Peyer's patch (tissue), 4 donors: ENCODE data around the gene UBE2E1.

Experiments
- CTCF ChIP-seq, 6 experiments: fragments of 450-650 bp in 4 of 6; fragments of 200-600 bp in 2 of 6; sonication (generic) in 1 of 6; IDR thresholded peaks; one replicate each; pipeline ENCODE4 v1.5.1; 2017 to 2019; ENCODE audit warnings: antibody characterized with exemption in 6 of 6, mild to moderate bottlenecking in 3 of 6, moderate library complexity in 1 of 6
- POLR2A ChIP-seq, 2 donors: fragments of 450-650 bp; IDR thresholded peaks; one replicate each; pipeline ENCODE4 v1.5.1; 2017; ENCODE audit warnings: antibody characterized with exemption in 2 of 2, mild to moderate bottlenecking in 2 of 2, moderate library complexity in 2 of 2

- TF ChIP-seq CTCF (IDR thresholded peaks at IDR 0.05) (no peak), POLR2A (IDR thresholded peaks at IDR 0.05) (no peak)
Observed at GRCh38 chr3:23798876-23799275, 6.9 kb upstream of the UBE2E1 start.
